ENCODE data around the gene AKAP12.

GRCh38 chr6:151215999-151216398 is 23.8 kb upstream of the AKAP12 start:
- no peak for TF ChIP-seq CTCF (IDR thresholded peaks at IDR 0.05; ENCODE audit: low read depth, low read length)
- no peak for TF ChIP-seq MYC (IDR thresholded peaks at IDR 0.05; ENCODE audit: low read depth, low read length)
- TF ChIP-seq POLR2A (IDR thresholded peaks at IDR 0.05; ENCODE audit: extremely low read depth, insufficient read length) = no peak
- no peak for TF ChIP-seq MAX (IDR thresholded peaks at IDR 0.05; ENCODE audit: low read depth, low read length)
